Mammary epithelial cell (primary cell): ENCODE results near the gene SUCNR1.
"Not testable (repeated sequence)": the region's sequence is repeated elsewhere in the genome, so short reads cannot be mapped to it uniquely, and the experiment has no call there.

Experiments
- CTCF ChIP-seq, 2 donors: IDR thresholded peaks in 1 of 2; conservative IDR thresholded peaks in 1 of 2; 2 replicates each; pipeline ENCODE4 v1.5.1; 2011 to 2012; ENCODE audit warnings: inconsistent platforms in 2 of 2, low read length in 2 of 2, mild to moderate bottlenecking in 2 of 2, control low read depth in 1 of 2, low read depth in 1 of 2; ENCODE audit not compliant: insufficient read depth in 1 of 2; ENCODE audit errors: extremely low read depth in 1 of 2
- EZH2 ChIP-seq: IDR thresholded peaks from 2 replicates; pipeline ENCODE4 v1.6.1; 2012; ENCODE audit warnings: low read length, inconsistent platforms, borderline replicate concordance

- TF ChIP-seq CTCF (conservative IDR thresholded peaks at IDR 0.05 in 1 of 2, IDR thresholded peaks at IDR 0.05 in 1 of 2; ENCODE audit: extremely low read depth in 1 of 2, insufficient read depth in 1 of 2, low read depth in 1 of 2, low read length in 2 of 2); EZH2: not testable (repeated sequence)
Measured at GRCh38 chr3:151898121-151898520, 24.7 kb downstream of the SUCNR1 start.
